Islet precursor cell (in vitro differentiated cells): ENCODE data around the gene LMAN1.
A peak's percentile ranks its signal among the peaks of the same experiment; 100 is the strongest.

Experiments used
- DNase-seq: peaks from one replicate; pipeline ENCODE4 v3.0.0-alpha.2; 2018

LMAN1 gene

DNA sequence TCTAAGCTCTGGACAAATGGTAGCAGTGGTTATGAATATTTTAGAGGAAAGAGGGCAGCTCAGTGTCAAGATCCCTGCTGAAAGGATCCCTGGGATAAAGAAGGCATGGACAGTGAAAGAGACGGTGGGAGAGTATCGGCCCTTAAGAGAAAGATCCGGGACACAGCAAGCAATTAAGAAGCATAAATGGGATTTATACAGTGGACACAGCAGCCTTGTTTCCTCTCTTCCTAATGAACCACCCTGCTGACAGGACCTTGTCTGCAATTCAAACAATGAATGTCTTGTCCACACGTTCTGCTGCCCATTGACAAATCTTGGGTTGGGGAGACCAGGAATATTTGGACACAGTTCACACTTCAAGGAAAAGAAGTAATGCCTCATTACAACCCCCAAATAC is 57.1 kb downstream of the LMAN1 start:
- peak; percentile 28 for DNase-seq

- peak; percentile 38 for DNase-seq
Observed at GRCh38 chr18:59300676-59301285, 58.3 kb downstream of the LMAN1 start.

DNA sequence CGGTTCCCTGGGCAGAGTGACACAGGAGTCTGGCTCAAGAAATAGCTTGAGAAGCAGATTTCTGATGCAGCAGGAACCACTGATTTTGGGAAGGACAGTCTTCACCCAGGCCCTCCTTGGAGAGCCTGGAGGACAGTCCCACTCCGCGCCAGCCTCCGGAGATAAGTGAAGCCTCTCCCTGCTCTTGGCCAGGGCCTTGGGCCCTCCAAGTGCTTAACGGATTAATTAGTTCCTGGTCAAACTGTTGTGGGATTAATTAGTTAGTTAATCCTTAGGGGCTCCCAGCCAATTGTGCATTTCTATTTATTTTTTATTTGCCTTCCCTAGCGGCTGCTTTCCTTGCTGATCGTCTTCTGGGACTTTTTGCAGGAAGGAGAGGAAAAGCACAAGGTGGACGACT is 60.2 kb downstream of the LMAN1 start:
- peak; percentile 36 for DNase-seq

GRCh38 chr18:59293317-59293716 is 65.7 kb downstream of the LMAN1 start:
- no peak for DNase-seq

DNA sequence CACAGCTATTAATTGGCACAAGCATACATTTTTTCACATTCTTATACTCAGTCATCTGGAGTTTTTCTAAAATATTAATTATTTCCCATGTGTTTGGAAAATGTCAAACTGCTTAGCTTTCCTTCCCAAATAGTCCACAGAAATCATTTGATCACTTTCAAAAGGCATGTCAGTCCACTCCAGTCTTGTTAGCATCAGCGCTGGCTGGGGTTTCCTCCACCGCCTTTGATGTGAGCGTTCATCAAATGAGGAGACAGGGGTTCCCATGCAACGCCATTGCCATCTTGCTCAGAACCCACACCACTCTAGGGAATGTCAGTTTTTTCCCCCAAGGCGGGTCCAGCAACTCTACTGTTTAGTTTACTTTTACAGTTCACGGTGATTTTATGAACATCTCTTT is 72.7 kb downstream of the LMAN1 start:
- DNase-seq = no peak

- DNase-seq = no peak
Observed at GRCh38 chr18:59282341-59282740, 76.7 kb downstream of the LMAN1 start.

GRCh38 chr18:59279722-59280121 is 79.3 kb downstream of the LMAN1 start:
- peak; percentile 25 for DNase-seq

DNA sequence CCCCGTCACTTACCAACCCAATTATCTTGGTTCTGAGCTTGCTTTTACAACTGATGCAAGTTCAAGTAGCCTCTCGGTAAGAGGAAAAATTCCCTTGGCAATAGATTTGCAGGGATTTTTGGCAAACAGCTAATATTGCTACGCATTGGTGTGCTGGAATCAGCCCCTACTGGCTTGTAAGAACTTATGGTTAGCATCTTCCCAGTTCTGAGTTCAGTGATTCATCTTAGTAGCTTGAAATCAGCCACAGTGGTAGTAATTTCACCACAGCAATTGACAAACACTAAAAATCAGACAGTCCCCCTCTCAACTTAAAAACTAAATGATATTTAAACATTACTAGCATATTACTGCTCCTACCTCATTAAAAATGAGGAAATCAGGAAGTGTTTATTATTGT is 79.9 kb downstream of the LMAN1 start:
- no peak for DNase-seq

DNA sequence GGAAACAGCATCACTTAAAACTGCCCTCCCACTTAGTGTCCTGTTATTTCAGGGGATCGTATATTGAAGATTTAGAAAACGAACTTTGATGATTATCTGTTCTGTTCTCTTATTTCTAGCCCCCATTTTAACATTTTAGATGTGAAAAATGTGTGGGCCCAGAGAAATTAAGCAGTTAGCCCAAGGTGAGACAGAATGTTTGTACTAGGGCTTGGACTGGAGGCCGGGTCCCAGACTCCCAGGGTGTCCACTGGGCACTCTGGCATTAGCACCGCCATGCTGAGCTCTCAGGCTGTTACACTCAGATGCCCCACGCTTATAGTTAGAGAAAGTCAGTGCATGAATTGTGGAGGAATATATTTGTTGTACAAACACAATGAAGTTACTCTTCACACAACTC is 80.3 kb downstream of the LMAN1 start:
- no peak for DNase-seq
